Keratinocyte (primary cell): ENCODE data around the gene BICRAL. TPM values are rescaled to one million over a fixed set of nuclear protein-coding genes. Genes with fewer than 3 reads are reported as not detected.

Source experiments
- DNase-seq: peaks from one replicate; pipeline ENCODE4 v3.0.0-alpha.2; 2011; ENCODE audit warnings: low read depth, missing footprints, low spot score
- FAIRE-seq: peaks from 2 replicates; lab custom pipeline; 2011; peaks lifted over from hg19 to GRCh38; lab: Jason Lieb, UNC
- H2AFZ ChIP-seq: 2 replicates; pipeline ENCODE4 v1.6.0; 2012; ENCODE audit warnings: low read length, control low read depth, inconsistent platforms; ENCODE audit not compliant: control insufficient read depth
- H3K27ac ChIP-seq: 2 replicates; pipeline ENCODE4 v1.5.1; 2011; ENCODE audit warnings: low read length; ENCODE audit not compliant: control insufficient read depth, insufficient read depth
- H3K27me3 ChIP-seq: 3 replicates; pipeline ENCODE4 v1.6.0; 2011; ENCODE audit warnings: low read length; ENCODE audit not compliant: control insufficient read depth, insufficient read depth; ENCODE audit errors: extremely low read depth
- H3K36me3 ChIP-seq, 2 experiments: 2 replicates in 1 of 2; 3 replicates in 1 of 2; pipeline ENCODE4 v1.5.1; 2011; ENCODE audit warnings: low read length in 2 of 2, mild to moderate bottlenecking in 1 of 2; ENCODE audit not compliant: control insufficient read depth in 2 of 2, insufficient read depth in 2 of 2; ENCODE audit errors: extremely low read depth in 1 of 2
- H3K4me1 ChIP-seq: 3 replicates; pipeline ENCODE4 v1.5.1; 2011; ENCODE audit warnings: low read length; ENCODE audit not compliant: control insufficient read depth, insufficient read depth; ENCODE audit errors: extremely low read depth
- H3K4me2 ChIP-seq: 3 replicates; pipeline ENCODE4 v1.6.0; 2011; ENCODE audit warnings: low read depth, low read length; ENCODE audit not compliant: control insufficient read depth, insufficient read depth; ENCODE audit errors: extremely low read depth
- H3K4me3 ChIP-seq, 3 experiments: fragments of 200-600 bp in 1 of 3; sonication (generic) in 1 of 3; 2 replicates in 2 of 3; 3 replicates in 1 of 3; pipeline ENCODE4 v1.5.1; 2011 to 2016; ENCODE audit warnings: low read length in 3 of 3, mild to moderate bottlenecking in 3 of 3, control low read depth in 2 of 3, inconsistent platforms in 1 of 3, low read depth in 1 of 3, mixed read lengths in 1 of 3, mixed run types in 1 of 3, moderate library complexity in 1 of 3; ENCODE audit not compliant: control insufficient read depth in 2 of 3, insufficient read depth in 2 of 3; ENCODE audit errors: extremely low read depth in 1 of 3
- H3K79me2 ChIP-seq: 2 replicates; pipeline ENCODE4 v1.6.0; 2012; ENCODE audit warnings: low read length; ENCODE audit not compliant: control insufficient read depth, insufficient read depth
- H3K9ac ChIP-seq: 3 replicates; pipeline ENCODE4 v1.6.0; 2011; ENCODE audit warnings: low read length; ENCODE audit not compliant: control insufficient read depth, insufficient read depth; ENCODE audit errors: extremely low read depth
- H3K9me1 ChIP-seq: 3 replicates; pipeline ENCODE4 v1.6.0; 2011; ENCODE audit warnings: low read length; ENCODE audit not compliant: control insufficient read depth, insufficient read depth; ENCODE audit errors: extremely low read depth
- H3K9me3 ChIP-seq: 2 replicates; pipeline ENCODE4 v1.5.1; 2012; ENCODE audit warnings: low read depth, low read length; ENCODE audit not compliant: control insufficient read depth
- H4K20me1 ChIP-seq: 3 replicates; pipeline ENCODE4 v1.6.0; 2011; ENCODE audit warnings: low read length; ENCODE audit not compliant: control insufficient read depth, insufficient read depth; ENCODE audit errors: extremely low read depth
- CTCF ChIP-seq, 3 experiments: IDR thresholded peaks in 1 of 3; conservative IDR thresholded peaks in 1 of 3; optimal IDR thresholded peaks in 1 of 3; 2 replicates in 2 of 3; 3 replicates in 1 of 3; pipeline versions ENCODE3 to v1.5.1; 2011; ENCODE audit warnings: low read length in 3 of 3, mild to moderate bottlenecking in 3 of 3, moderate library complexity in 2 of 3, control low read depth in 1 of 3, inconsistent platforms in 1 of 3; ENCODE audit not compliant: insufficient read depth in 2 of 3; ENCODE audit errors: extremely low read depth in 1 of 3
- EZH2 ChIP-seq: IDR thresholded peaks from one replicate; pipeline ENCODE4 v1.6.1; 2012; ENCODE audit warnings: inconsistent platforms, mild to moderate bottlenecking, low read length, moderate library complexity
- dilution Hi-C: fragments of 300-500 bp; cut with MboI; formaldehyde crosslinking; loops from one replicate; pipeline ENCODE4 v1.7.0; 2020; ENCODE audit warnings: low sequenced_read_pairs; ENCODE audit not compliant: extremely low pct_ligation_motif_present
- polyA plus RNA-seq, 5 experiments: library from polyadenylated mRNA; depleted of rRNA in 3 of 5; stranded (reverse) in 3 of 5; stranded (forward) in 1 of 5; unstranded in 1 of 5; fragments of >200 nt; gene quantifications; 1 replicate in 1 of 5; 2 replicates in 3 of 5; 3 replicates in 1 of 5; pipeline versions ENCODE4 v1.2.1 to v1.2.3, GENCODE V29; 2011 to 2012; ENCODE audit warnings: missing spikeins in 2 of 5, low read depth in 1 of 5, low replicate concordance in 1 of 5

The BICRAL gene
- polyA plus RNA-seq, 1 donor (not counting 4 experiments of a cell fraction or from before 2014, with no cell fraction given) = 5.0 TPM

GRCh38 chr6:42761287-42762067 is 20.4 kb upstream of the BICRAL start:
- Histone ChIP-seq H3K9me1 (no peaks in the 10 kb centered on the region), H3K9ac (no peak overlapping the region), H3K36me3 (peaks cover 0 to 2% of the 10 kb centered on the region in 2 experiments), H4K20me1 (no peaks in the 10 kb centered on the region), H3K4me2 (no peak overlapping the region), H3K27me3 (no peaks in the 10 kb centered on the region), H3K4me3 (no peak overlapping the region), H2AFZ (no peak overlapping the region), H3K4me1 (peaks cover 5% of the 10 kb centered on the region), H3K9me3 (no peaks in the 10 kb centered on the region), H3K27ac (no peak overlapping the region), H3K79me2 (no peaks in the 10 kb centered on the region)
- dilution Hi-C loops = no loop called here
- FAIRE-seq (no peak), DNase-seq (no peak)
- TF ChIP-seq CTCF (optimal IDR thresholded peaks at IDR 0.05 in 1 of 3, IDR thresholded peaks at IDR 0.05 in 1 of 3, conservative IDR thresholded peaks at IDR 0.05 in 1 of 3; ENCODE audit: extremely low read depth in 1 of 3, insufficient read depth in 2 of 3, low read length in 3 of 3) (no peak), EZH2 (no peak)

DNA sequence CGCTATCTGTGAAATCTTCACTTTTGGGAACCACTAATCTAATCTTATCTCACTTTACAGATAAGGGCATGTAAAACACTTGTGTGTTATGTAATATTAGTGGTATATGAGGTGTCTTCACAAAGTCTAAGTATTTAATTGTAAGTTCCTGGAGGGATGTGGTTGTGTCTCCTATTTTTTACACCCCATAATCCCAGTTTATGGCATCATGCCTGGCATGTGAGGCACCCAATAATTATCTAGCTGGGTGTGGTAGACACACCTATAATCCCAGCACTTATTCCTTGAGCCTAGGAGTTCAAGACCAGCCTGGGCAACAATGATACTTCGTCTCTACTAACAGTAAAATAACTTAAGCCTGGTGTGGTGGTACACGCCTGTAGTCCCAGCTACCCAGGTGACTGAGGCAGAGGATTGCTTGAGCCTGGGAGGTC is 19.4 kb upstream of the BICRAL start:
- H3K27ac ChIP-seq = no peak overlapping the region
- H3K9me3 ChIP-seq = no peaks in the 10 kb centered on the region
- no peak overlapping the region for H3K4me2 ChIP-seq
- H2AFZ ChIP-seq = no peak overlapping the region
- no peaks in the 10 kb centered on the region for H3K9me1 ChIP-seq
- H3K36me3 ChIP-seq = peaks cover 0 to 2% of the 10 kb centered on the region in 2 experiments
- no peak overlapping the region for H3K9ac ChIP-seq
- H3K79me2 ChIP-seq = no peaks in the 10 kb centered on the region
- TF ChIP-seq CTCF (optimal IDR thresholded peaks at IDR 0.05 in 1 of 3, IDR thresholded peaks at IDR 0.05 in 1 of 3, conservative IDR thresholded peaks at IDR 0.05 in 1 of 3; ENCODE audit: extremely low read depth in 1 of 3, insufficient read depth in 2 of 3, low read length in 3 of 3) (no peak), EZH2 (no peak)
- DNase-seq = no peak
- dilution Hi-C loops = no loop called here
- H3K4me1 ChIP-seq = peaks cover 5% of the 10 kb centered on the region
- no peaks in the 10 kb centered on the region for H4K20me1 ChIP-seq
- H3K4me3 ChIP-seq = no peak overlapping the region
- no peak for FAIRE-seq
- H3K27me3 ChIP-seq = no peaks in the 10 kb centered on the region
